Forelimb muscle (tissue), 1 donor: ENCODE data around the gene NAPB. TPM values are rescaled to one million over a fixed set of nuclear protein-coding genes. Genes with fewer than 3 reads are reported as not detected.

ENCODE experiments used
- DNase-seq: peaks from one replicate; pipeline ENCODE4 v3.0.0-alpha.2; 2013; ENCODE audit warnings: low read depth
- polyA plus RNA-seq: library from polyadenylated mRNA; unstranded; fragments of 120-200 nt; gene quantifications from one replicate; pipeline ENCODE4 v1.2.1, GENCODE V29; 2013; ENCODE audit not compliant: insufficient read length

Gene NAPB
- polyA plus RNA-seq, 1 donor = 7.3 TPM

DNA sequence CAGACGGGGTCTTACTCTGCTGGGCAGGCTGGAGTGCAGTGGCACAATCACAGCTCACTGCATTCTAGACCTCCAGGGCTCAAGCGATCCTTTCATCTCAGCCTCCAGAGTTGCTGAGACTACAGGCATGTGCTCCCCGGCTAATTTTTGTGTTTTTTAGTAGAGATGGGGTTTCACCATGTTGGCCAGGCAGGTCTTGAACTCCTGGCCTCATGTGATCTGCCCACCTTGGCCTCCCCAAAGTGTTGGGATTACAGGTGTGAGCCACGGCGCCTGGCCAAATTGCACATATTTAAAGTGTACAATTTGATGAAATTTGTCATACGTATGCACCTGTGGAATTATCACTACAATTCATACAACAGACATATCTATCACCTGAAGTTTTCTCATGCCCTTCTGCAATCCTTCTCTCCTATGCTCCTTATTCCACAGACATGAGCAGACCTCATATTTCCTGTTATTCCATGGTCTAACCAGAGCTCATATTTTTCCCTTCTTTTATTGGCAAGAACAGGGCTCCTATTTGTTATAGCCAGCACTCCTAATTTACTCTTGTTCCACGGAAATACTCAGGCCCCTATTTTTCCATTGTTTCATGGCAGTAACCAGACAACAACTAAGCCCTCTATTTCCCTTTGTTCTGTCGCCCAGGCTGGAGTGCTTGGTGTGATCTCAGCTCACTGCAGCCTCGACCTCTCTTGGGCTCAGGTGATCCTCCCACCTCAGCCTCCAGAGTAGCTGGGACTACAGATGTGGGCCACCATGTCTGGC is 16.0 kb upstream of the NAPB start:
- no peak for DNase-seq

DNA sequence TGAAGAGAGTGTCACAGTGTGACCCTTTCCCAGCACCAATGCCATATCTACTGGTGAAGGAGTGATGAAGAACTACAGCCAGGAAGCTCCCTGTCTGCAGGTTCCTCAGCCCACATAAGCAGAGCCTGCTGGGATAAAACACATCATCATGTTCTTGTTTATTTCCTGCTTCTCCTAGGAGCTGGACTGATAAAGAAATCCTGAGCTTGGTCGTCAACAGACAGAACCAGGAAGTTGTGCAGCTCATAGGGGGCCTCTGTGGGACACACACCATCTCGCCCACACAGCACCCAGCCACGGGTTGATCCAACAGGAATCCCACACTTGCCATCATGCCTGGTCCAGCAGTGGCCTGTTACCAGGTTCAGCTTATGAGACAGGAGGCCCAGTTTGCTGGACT is 15.4 kb upstream of the NAPB start:
- no peak for DNase-seq

DNA sequence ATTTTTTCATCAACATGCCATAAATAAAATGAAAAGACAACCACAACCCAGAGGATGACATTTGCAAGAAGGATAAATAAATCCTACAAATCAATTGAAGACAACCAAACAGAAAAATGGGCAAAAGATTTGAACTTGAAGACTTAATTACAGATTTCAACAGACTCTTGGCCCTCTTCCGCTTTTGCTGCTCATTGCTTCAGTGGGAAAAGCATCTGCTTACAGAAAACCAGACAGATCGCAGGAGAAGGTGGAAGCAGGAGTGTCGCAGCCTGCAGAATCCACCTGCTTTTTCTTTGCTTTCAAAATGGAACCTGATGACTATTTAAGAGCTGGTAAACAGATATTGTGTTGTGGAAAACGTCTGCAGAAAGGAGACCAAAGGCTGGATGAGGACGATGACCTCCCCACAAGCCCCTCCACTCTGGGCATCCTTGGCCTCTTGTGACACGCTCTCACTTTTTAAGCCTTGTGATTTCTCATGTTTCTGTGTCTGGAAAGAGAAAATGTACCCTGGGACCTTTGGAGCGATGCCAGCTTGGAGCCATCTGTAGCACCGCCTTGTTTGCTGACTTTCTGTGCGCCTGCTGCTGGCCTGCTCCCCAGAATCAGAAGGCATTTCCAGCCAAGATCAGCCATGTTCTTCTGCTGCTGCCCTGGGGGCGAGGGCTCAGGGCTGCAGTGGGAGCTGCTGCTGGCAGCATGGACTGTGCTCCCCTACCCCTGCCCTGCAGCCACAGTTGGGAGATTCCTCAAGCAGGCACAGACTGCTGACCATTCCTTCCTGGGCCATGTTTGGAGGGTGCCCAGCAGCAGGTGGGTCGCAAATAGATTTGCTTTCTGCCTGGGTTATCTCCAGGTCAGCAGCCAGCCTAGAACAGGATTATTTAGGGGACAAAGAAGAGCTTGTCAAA is 14.6 kb upstream of the NAPB start:
- no peak for DNase-seq

- DNase-seq = no peak
Measured at GRCh38 chr20:23434521-23435313, 13.4 kb upstream of the NAPB start.

DNA sequence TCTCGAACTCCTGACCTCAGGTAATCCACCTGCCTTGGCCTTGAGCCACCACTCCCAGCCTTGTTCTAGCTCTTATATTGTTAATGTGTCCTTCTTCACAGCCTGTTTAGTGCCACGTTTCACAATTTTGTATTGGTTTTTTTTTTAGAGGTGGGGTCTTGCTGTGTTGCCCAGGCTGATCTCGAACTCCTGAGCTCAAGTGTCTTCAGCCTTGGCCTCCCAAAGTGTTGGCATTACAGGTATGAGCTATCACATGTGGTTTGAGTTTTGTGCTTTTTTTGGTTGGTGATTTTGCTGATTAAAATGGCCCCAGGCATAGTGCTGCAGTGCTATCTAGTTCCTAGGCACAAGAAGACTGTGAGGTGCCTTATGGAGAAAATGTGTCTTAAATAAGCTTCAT is 12.3 kb upstream of the NAPB start:
- no peak for DNase-seq

DNA sequence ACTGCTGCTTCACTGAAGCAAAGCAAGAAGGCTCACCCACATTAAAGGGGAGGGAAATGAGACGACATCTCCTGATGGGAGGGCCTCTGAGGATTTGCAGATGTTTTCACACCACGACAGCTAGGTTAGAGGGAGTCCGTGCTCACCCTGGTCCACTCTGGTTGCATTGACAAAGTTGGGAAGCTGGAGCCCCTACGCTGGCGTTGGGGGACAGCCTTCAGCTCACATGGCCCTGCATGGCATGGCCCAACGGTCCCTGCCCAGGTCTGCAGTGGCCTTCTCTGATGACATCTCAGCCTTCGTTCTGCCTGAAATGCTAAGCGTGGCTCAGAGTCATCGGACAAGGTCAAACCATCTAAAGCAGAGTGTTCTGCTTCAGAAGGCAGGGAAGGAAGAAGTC is 3.8 kb upstream of the NAPB start:
- no peak for DNase-seq

DNA sequence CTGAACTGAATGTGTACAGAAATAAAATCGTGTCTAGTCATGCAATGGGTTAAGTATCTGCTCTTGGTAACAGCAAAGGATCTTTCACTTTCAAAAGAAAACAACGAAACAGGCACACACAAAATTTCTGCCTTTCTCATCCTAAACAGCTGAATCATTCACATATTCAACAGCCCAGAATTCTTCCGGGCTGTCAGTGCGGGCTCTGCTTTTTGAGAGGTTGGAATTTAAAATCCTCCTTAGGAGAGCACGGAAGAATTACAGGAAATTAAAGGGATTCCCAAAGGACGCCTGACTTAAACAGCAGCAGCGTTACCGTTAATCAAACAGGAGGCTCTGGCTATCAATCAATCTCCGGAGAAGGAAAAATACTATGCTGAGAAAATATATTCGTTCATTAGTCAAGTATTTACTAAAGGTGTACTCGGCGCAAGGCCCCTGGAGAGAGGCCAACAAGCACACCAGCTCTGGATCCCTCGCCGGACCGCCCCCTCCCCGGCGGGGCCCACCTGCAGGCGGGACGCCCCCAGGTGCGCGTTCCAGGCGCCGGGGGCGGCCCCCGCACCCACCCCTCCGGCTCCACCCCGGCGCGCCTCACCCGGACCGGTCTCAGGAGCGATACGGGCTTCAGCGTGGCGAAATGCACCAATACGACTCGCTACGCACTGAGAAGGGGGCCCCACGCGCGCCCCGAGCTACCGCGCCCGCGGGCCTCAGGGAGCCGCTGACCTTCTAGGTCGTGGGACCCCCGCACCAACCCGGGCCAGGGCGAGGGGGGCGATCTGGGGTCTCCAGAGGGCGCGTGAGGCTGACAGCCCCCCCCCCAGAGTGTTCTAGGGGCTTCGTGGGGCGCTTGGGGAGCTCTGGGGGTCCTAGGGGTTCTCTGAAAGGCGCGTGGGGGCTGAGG is 1.0 kb downstream of the NAPB start:
- DNase-seq = no peak

GRCh38 chr20:23419657-23419994 is 1.7 kb downstream of the NAPB start:
- DNase-seq = no peak

DNA sequence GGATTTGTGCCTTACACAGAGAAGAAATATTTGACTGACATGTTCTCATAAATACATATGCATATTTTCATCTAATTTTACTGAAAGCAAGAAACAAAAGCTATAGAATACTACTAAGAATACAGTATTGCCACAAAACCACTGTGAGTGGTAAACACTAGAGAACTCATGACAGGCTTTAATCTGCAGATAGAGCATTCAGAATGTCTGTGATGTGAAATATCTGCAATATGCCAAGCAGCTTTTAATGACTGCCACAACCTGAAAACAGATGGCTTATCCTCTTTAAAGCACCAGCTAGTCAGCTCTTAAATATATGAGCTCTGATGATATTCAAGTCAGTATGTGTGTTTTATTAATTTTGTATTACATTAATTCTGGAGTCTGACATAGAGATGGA is 3.4 kb downstream of the NAPB start:
- DNase-seq = no peak

DNA sequence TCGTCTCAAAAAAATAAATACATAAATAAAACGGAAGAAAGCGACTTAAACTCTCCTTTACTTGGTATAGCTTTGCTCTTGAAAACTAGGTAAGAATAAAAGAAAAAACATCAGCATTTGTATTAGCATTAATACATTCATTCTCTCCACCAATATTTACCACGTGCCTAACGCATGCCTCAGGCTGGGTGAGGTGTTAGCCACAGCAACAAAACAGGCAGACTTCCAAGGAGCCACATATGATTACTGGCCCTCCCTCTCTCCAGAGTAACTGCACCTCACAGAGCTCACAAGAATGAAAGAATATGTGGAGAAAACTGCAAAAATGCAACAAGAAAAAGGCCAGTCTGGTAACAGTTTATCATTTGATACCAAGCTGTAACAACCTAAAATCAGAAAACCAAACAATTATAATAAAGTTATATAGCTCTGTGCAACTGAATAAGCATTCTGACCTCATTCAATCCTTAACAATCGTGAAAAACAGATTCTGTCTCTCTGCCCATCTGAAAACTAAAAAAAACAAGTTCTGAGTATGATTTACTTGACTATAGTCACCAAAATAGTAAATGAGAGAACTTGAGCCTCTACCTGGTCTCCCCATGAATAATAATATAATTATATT is 5.2 kb downstream of the NAPB start:
- no peak for DNase-seq

DNA sequence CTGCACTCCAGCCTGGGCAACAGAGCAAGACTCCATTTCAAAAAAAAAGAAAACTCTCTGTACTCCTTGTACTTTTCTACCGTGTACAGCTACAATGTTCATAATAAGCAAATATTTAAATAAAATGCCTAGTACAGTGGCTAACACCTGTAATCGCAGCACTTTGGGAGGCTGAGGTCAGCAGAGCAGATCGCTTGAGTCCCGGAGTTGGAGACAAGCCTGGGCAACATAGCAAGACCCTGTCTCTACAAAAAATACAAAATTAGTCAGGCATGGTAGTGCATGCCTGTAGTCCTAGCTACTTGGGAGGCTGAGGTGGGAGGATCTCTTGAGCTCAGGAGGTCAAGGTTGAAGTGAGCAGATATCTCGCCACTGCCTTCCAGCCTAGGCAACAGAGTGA is 5.7 kb downstream of the NAPB start:
- DNase-seq = no peak

DNA sequence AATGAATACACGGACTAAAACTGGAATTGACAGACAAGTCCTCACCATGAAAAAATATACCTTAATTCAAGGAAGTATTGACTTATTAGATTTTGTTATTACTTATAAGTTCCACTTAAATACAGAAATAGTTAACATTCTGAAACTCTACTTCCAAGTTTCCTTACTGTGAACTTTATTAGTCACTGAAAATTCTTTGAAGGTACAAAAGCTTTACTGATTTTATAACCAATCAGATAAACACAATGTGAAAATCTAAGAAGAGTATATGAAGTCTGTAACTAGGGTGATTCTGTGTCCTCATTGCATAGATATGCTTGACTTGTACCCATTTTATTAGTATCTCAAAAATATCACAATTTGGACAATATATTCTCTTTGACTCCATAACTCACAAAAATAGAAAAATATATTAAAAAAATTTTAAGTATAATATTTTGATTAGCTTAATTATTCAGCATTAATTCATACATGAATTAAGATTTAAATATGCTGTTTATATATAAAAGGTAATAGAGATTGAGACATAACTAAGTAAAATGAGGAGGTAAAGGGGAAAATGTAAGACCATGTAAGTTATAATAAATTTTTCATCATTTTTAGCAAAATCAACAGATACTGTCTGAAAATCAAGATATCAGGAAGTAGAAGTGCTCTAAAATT is 6.6 kb downstream of the NAPB start:
- no peak for DNase-seq

DNA sequence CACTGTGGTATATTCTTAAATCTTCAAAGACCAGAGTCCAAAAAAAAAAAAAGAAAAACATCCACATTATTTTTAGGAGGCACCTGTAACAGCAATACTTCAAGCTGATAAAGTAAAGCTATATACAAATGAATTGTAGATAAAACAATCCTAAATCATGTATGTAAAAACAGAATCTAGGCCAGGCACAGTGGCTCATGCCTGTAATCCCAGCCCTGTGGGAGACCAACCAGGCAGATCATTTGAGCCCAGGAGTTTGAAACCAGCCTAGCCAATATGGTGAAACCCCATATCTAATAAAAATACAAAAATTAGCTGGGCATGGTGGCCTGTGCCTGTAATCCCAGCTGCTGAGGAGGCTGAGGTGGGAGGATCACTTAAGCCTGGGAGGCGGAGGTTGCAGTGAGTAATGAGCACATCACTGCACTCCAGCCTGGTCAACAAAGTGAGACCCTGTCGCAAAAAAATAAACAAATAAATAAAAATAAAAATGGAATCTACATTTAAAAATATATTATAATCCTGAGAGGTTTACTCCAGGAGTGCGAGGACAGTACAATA is 7.3 kb downstream of the NAPB start:
- no peak for DNase-seq

DNA sequence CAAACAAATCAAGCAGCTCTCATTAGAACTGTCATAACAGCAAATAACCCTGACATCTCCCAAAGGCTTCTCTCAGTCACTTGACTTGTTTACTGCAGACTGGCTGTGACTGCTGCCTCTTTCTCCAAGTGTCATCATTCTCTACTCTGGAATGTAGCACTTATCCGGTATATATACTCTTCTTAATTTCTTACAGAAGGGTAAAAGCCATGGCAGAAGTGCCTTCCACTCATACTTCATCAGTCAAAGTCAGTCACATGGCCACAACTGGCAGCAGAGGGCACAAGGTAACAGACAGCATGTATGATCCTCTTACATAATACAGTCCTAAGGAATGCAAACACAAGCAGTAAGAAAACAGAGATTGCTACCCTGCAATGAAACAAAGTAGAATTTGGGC is 9.3 kb downstream of the NAPB start:
- DNase-seq = no peak

GRCh38 chr20:23410916-23411695 is 10.2 kb downstream of the NAPB start:
- no peak for DNase-seq

GRCh38 chr20:23409800-23410199 is 11.5 kb downstream of the NAPB start:
- DNase-seq = no peak

- no peak for DNase-seq
Measured at GRCh38 chr20:23408957-23409356, 12.3 kb downstream of the NAPB start.

DNA sequence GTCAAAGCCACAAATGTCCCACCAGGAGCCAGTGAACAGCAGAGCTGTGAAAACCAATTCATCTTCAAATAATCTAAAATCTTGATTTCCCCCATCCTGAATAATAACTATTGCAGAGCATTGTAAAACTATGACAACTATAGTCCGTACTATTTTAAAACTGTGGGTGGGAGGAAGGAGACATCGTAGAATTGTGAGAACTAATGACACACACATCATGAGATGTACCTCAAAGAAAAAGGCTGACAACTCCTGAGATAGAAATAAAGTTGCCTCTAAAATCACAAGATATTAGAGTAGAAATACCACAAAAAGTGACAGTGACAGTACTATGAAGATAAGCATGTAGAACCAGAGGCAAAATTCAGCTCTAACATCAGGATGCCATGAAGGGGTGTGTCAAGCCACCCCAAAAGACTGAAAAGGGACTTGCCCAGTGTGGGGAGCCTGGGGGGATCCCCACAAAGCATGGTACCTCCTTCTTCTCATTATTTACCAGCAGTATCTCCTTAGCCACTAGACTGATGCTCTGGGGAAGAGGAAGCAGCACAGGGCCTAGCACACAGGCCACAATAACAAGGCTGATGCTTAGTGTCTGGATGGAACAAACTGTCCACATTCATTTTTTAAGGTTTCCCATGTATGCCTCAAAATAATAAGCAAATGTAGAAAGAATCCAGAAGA is 13.4 kb downstream of the NAPB start:
- DNase-seq = no peak

DNA sequence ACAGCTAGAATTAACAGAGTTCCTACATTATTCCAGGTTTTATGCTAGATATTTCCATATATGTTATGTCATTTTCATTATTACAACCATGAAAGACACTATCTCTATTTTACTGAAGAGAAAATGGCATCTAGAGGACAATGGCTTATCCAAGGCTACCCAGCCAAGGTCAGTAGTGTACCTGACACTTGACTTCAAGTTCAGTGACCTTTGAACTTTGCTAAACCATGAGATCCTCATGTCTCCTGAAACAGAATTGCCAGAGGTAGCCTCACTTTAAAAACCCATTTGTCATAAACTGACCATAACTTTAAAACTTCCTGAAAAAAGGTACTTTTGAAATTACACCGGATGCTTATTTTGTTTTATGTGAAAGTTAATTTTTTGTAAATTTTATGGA is 14.4 kb downstream of the NAPB start:
- DNase-seq = no peak
